Small intestine (tissue), 7 donors: ENCODE data around the gene ARSI. TPM values are rescaled to one million over a fixed set of nuclear protein-coding genes. Genes with fewer than 3 reads are reported as not detected.

Experiments
- DNase-seq, 2 donors: peaks; one replicate each; pipeline versions ENCODE4 v3.0.0 to v3.0.0-alpha.2; 2013
- FAIRE-seq: peaks from 2 replicates; lab custom pipeline; 2012; peaks lifted over from hg19 to GRCh38; lab: Jason Lieb, UNC
- H3K27ac ChIP-seq, 3 donors: one replicate each; pipeline ENCODE4 v1.5.1; 2013; ENCODE audit warnings: low read length in 2 of 3, mild to moderate bottlenecking in 2 of 3, control low read depth in 1 of 3, inconsistent platforms in 1 of 3, low read depth in 1 of 3, moderate library complexity in 1 of 3
- H3K27me3 ChIP-seq, 3 donors: one replicate each; pipeline ENCODE4 v1.6.1; 2013; ENCODE audit warnings: low read length in 3 of 3, inconsistent platforms in 1 of 3; ENCODE audit not compliant: control insufficient read depth in 3 of 3, insufficient read depth in 3 of 3
- H3K36me3 ChIP-seq, 3 donors: one replicate each; pipeline ENCODE4 v1.6.1; 2013; ENCODE audit warnings: low read length in 3 of 3, inconsistent platforms in 1 of 3, low read depth in 1 of 3, mild to moderate bottlenecking in 1 of 3, moderate library complexity in 1 of 3; ENCODE audit not compliant: control insufficient read depth in 3 of 3, insufficient read depth in 2 of 3
- H3K4me1 ChIP-seq, 3 donors: one replicate each; pipeline ENCODE4 v1.6.1; 2013; ENCODE audit warnings: low read length in 2 of 3, inconsistent platforms in 1 of 3, low read depth in 1 of 3, mild to moderate bottlenecking in 1 of 3, moderate library complexity in 1 of 3; ENCODE audit not compliant: control insufficient read depth in 3 of 3, insufficient read depth in 2 of 3
- H3K4me3 ChIP-seq, 3 donors: one replicate each; pipeline ENCODE4 v1.5.1; 2013; ENCODE audit warnings: low read length in 3 of 3, control low read depth in 1 of 3, inconsistent platforms in 1 of 3, low read depth in 1 of 3, mild to moderate bottlenecking in 1 of 3, moderate library complexity in 1 of 3
- H3K9me3 ChIP-seq, 2 donors: one replicate each; pipeline ENCODE4 v1.6.1; 2013; ENCODE audit warnings: low read depth in 1 of 2, low read length in 1 of 2; ENCODE audit not compliant: control insufficient read depth in 2 of 2, insufficient read depth in 1 of 2
- WGBS, 3 donors: extraction: QIAGEN DNeasy Blood & Tissue Kit; methylation state at CpG; one replicate each; pipeline ENCODE4 v1.1.7; 2013; 5-methylcytosine and 5-hydroxymethylcytosine counted together
- polyA plus RNA-seq, 4 donors: library from polyadenylated mRNA; stranded (reverse) in 3 of 4; unstranded in 1 of 4; fragments of 200-250 nt in 3 of 4; fragments of 120-200 nt in 1 of 4; gene quantifications; one replicate each; pipeline versions ENCODE4 v1.2.1 to v1.2.3, GENCODE V29; 2013
- donor health status: healthy with polysubstance abuse.
- donor health status: control.
- donor health status: control.
- donor health status: Bipolar disorder and iron deficiency.
- donor health status: healthy.

Gene ARSI
- polyA plus RNA-seq, 4 donors, result 0.40 to 1.4 TPM; not detected in 2

DNA sequence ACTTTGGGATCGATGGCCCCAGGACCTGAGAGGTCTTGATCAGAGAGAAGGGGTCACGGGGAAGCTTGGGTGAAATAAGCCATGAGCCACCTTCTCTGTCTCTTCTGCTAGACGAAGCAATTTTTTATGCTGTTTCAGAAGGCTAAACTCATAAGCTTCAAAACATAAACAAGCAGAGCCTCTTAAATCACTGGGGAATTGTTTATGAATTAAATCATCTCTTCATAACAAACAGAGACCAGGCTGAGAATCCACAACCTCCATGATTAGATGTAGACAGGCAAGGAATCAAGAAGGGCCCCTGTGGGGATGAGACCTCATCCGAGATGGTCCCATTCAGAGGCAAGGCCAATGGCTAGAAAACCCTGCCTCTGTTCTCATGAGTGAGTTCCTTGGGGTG, 33.1 kb upstream of the ARSI start:
- H3K27ac ChIP-seq, result no peak overlapping the region
- H3K9me3 ChIP-seq, result no peaks in the 10 kb centered on the region
- no peaks in the 10 kb centered on the region for H3K36me3 ChIP-seq
- no peak for DNase-seq
- FAIRE-seq, result no peak
- no peak overlapping the region for H3K4me3 ChIP-seq
- WGBS, 3 donors, result 69 to 82% (median 76%) methylated on average over 4 of the region's 4 CpGs
- H3K4me1 ChIP-seq, result peaks cover 0 to 4% (median 0%) of the 10 kb centered on the region in 3 donors
- no peaks in the 10 kb centered on the region for H3K27me3 ChIP-seq

DNA sequence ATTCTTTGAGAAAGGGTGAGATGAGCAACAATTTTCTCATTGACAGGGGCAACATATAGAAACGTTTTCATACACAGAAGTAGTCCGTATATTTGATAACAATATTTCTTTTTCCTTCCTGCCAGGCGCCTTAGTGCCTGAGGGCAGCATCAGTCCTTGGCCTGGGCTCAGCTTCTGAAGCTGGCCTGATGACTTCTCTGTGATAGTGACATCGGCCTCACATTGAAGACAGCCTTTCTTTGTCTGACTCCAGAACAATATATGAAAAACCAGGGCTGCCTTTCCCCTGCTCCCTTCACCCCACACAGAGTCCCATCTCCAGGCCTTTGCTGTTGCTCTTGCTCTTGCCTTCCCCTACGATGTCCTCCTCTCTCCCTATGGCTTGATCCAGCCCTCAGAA, 30.7 kb upstream of the ARSI start:
- FAIRE-seq, result no peak

DNA sequence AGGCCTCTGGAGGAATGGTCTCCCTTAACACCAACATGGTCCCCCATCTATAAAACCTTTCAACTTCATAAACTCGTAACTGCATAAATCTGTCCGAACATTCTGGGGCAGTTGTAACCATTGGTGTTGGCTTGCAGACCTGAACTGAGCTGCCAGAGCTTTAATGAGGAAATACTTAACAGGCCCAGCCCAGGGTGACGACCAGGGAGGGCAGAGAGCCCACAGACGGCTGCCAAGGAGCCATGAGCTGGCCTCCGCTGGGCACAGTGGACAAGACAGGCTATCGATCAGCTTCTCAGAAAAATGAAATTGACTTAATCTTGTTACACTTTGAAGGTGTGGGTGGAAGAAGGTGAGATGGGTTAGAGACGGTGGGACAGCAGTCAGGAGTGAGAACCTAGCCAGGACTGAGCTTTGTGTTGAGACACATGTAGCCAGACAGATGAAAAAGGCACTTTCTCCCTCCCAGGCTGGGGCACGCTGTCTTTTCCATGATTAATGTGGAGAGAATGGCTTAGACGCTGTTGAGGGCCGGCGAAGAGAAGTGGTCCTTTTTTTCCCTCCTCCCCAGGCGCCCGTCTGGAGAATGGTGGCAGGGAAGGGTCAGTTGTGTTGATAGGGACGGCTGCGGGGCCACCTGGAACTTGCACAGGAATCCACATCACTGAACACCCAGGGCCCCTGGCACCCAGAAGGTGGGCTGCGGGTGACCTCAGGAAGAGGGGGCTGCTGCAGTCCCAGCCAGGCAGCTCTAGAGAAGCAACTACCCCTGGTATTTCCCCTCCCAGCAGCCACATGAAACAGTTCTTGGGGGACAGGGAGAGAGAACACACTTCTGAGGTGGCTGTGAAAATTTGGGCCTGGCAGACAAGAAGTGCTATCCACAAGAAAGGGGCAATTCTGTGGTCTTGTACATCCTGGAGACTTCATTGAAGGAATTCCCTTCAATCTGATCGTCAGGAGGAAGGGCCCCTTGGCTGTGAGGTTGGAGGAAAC, 27.5 kb upstream of the ARSI start:
- WGBS, 3 donors, result 82 to 87% (median 83%) methylated on average over 15 to 17 of the region's 17 CpGs
- Histone ChIP-seq H3K4me3 (no peak overlapping the region), H3K9me3 (no peaks in the 10 kb centered on the region), H3K4me1 (no peaks in the 10 kb centered on the region), H3K36me3 (no peaks in the 10 kb centered on the region), H3K27ac (no peak overlapping the region), H3K27me3 (no peaks in the 10 kb centered on the region)
- DNase-seq (no peak), FAIRE-seq (no peak)

More for the DNA sequence above, 30.7 kb upstream of the ARSI start:
- Histone ChIP-seq H3K4me1 (peaks cover 0 to 4% (median 0%) of the 10 kb centered on the region in 3 donors), H3K27me3 (no peaks in the 10 kb centered on the region), H3K4me3 (no peak overlapping the region), H3K9me3 (no peaks in the 10 kb centered on the region), H3K36me3 (no peaks in the 10 kb centered on the region), H3K27ac (no peak overlapping the region)
- 76 to 84% (median 79%) methylated on average over 5 of the region's 5 CpGs for WGBS, 3 donors
- no peak for DNase-seq

DNA sequence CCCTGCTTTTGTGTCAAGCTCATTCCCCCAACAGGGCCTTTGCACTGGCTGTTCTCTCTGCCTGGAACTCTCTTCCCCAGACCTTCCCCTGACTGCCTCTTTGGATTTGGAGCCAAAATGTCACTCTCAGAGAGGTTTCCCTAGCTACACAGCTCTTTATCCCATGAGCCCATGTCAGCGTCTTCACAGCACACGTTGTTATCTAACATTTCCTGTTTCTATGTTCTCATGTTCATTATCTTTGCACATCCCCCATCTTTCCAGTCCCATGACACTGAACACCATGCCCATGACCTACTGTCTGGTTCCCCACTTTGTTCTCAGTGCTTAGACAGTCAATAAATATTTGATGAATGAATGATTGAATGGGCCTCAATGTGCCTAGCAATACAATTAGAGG, 26.3 kb upstream of the ARSI start:
- no peak for FAIRE-seq
- Histone ChIP-seq H3K9me3 (no peaks in the 10 kb centered on the region), H3K27me3 (no peaks in the 10 kb centered on the region), H3K4me3 (no peak overlapping the region), H3K4me1 (no peaks in the 10 kb centered on the region), H3K36me3 (no peaks in the 10 kb centered on the region), H3K27ac (no peak overlapping the region)
- DNase-seq, result no peak
- 52 to 66% (median 57%) methylated on average over 2 of the region's 2 CpGs for WGBS, 3 donors

- no peaks in the 10 kb centered on the region for H3K27me3 ChIP-seq
- no peaks in the 10 kb centered on the region for H3K9me3 ChIP-seq
- DNase-seq (no peak), FAIRE-seq (no peak)
- H3K4me3 ChIP-seq, result no peak overlapping the region
- 90 to 94% (median 93%) methylated on average over 2 of the region's 2 CpGs for WGBS, 3 donors
- no peaks in the 10 kb centered on the region for H3K36me3 ChIP-seq
- no peak overlapping the region for H3K27ac ChIP-seq
- H3K4me1 ChIP-seq, result no peaks in the 10 kb centered on the region
Measured at GRCh38 chr5:150328515-150328914, 25.8 kb upstream of the ARSI start.

- FAIRE-seq (no peak), DNase-seq (no peak)
- Histone ChIP-seq H3K27me3 (no peaks in the 10 kb centered on the region), H3K36me3 (no peaks in the 10 kb centered on the region), H3K4me3 (no peak overlapping the region), H3K27ac (no peak overlapping the region), H3K9me3 (no peaks in the 10 kb centered on the region), H3K4me1 (no peaks in the 10 kb centered on the region)
- 72 to 81% (median 79%) methylated on average over 3 of the region's 3 CpGs for WGBS, 3 donors
Measured at GRCh38 chr5:150327139-150327538, 24.4 kb upstream of the ARSI start.

- no peak overlapping the region for H3K4me3 ChIP-seq
- FAIRE-seq (no peak), DNase-seq (no peak)
- WGBS, 3 donors, result 44 to 59% (median 58%) methylated on average over 2 of the region's 2 CpGs
- H3K27ac ChIP-seq, result no peak overlapping the region
- no peaks in the 10 kb centered on the region for H3K36me3 ChIP-seq
- no peaks in the 10 kb centered on the region for H3K27me3 ChIP-seq
- H3K9me3 ChIP-seq, result no peaks in the 10 kb centered on the region
- H3K4me1 ChIP-seq, result no peaks in the 10 kb centered on the region
Measured at GRCh38 chr5:150326707-150327106, 24.0 kb upstream of the ARSI start.

- H3K27me3 ChIP-seq, result no peaks in the 10 kb centered on the region
- 61 to 82% (median 76%) methylated on average over 4 of the region's 4 CpGs for WGBS, 3 donors
- FAIRE-seq (no peak), DNase-seq (no peak)
- H3K4me3 ChIP-seq, result no peak overlapping the region
- no peaks in the 10 kb centered on the region for H3K36me3 ChIP-seq
- H3K27ac ChIP-seq, result no peak overlapping the region
- no peaks in the 10 kb centered on the region for H3K4me1 ChIP-seq
- H3K9me3 ChIP-seq, result no peaks in the 10 kb centered on the region
Measured at GRCh38 chr5:150325426-150325825, 22.7 kb upstream of the ARSI start.
